ENCODE data around the gene GPR75.

Gene GPR75

DNA sequence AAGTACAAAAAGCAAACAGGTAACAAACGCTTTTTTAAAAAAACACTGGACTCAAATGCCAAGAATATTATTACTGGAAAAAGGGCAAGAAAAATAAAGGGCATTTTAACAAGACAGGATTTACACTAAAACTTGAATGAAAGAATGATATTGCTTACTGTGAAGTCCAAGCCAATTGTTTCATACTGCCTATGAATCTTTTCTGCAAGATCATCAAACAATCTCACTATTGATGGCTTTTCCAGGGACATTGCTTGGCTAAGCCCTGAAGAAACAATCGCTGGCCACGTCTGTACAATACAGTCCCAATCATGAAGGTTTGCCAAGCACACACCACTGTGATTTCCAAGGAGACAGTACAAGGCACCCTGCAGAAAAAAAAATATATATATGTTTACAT lies 41.4 kb upstream of the GPR75 start:
- TF ChIP-seq, protein P1, sequence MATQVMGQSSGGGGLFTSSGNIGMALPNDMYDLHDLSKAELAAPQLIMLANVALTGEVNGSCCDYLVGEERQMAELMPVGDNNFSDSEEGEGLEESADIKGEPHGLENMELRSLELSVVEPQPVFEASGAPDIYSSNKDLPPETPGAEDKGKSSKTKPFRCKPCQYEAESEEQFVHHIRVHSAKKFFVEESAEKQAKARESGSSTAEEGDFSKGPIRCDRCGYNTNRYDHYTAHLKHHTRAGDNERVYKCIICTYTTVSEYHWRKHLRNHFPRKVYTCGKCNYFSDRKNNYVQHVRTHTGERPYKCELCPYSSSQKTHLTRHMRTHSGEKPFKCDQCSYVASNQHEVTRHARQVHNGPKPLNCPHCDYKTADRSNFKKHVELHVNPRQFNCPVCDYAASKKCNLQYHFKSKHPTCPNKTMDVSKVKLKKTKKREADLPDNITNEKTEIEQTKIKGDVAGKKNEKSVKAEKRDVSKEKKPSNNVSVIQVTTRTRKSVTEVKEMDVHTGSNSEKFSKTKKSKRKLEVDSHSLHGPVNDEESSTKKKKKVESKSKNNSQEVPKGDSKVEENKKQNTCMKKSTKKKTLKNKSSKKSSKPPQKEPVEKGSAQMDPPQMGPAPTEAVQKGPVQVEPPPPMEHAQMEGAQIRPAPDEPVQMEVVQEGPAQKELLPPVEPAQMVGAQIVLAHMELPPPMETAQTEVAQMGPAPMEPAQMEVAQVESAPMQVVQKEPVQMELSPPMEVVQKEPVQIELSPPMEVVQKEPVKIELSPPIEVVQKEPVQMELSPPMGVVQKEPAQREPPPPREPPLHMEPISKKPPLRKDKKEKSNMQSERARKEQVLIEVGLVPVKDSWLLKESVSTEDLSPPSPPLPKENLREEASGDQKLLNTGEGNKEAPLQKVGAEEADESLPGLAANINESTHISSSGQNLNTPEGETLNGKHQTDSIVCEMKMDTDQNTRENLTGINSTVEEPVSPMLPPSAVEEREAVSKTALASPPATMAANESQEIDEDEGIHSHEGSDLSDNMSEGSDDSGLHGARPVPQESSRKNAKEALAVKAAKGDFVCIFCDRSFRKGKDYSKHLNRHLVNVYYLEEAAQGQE (IDR thresholded peaks at IDR 0.05; ENCODE audit: insufficient read depth in 1 of 2, low read depth in 2 of 2, low read length in 2 of 2): no peak
- TF ChIP-seq SIN3A (IDR thresholded peaks at IDR 0.05; ENCODE audit: borderline replicate concordance, insufficient read depth, low read length) (no peak), POLR2AphosphoS5 (IDR thresholded peaks at IDR 0.05; ENCODE audit: low read depth, low read length) (no peak), TAF1 (IDR thresholded peaks at IDR 0.05; ENCODE audit: borderline replicate concordance, insufficient read depth, low read length) (no peak), FOXP2 (optimal IDR thresholded peaks at IDR 0.05; ENCODE audit: borderline replicate concordance, extremely low read depth, extremely low read length, insufficient read depth) (no peak)

DNA sequence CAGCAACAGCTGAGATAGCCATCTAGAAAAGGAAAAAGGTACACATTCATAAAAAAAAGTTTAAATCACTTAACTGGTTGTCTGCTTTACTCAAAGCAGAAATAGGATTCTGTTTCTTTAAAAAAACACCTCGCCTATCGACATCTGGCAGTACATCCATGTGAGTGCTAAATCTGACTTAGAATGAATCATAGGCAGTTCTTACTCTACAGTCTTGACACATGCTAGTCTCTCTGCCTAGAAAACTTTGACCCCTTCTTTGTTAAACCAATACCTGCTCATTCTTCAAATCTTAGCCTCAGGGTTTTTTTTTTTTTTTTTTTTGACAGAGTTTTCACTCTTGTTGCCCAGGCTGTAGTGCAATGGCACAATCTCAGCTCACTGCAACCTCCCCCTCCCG lies 37.1 kb upstream of the GPR75 start:
- TF ChIP-seq TAF1 (IDR thresholded peaks at IDR 0.05; ENCODE audit: borderline replicate concordance, insufficient read depth, low read length): no peak
- no peak for TF ChIP-seq FOXP2 (optimal IDR thresholded peaks at IDR 0.05; ENCODE audit: borderline replicate concordance, extremely low read depth, extremely low read length, insufficient read depth)
- TF ChIP-seq POLR2AphosphoS5 (IDR thresholded peaks at IDR 0.05; ENCODE audit: low read depth, low read length): no peak
- no peak for TF ChIP-seq SIN3A (IDR thresholded peaks at IDR 0.05; ENCODE audit: borderline replicate concordance, insufficient read depth, low read length)
- TF ChIP-seq, protein P1 (IDR thresholded peaks at IDR 0.05; ENCODE audit: insufficient read depth in 1 of 2, low read depth in 2 of 2, low read length in 2 of 2): no peak

DNA sequence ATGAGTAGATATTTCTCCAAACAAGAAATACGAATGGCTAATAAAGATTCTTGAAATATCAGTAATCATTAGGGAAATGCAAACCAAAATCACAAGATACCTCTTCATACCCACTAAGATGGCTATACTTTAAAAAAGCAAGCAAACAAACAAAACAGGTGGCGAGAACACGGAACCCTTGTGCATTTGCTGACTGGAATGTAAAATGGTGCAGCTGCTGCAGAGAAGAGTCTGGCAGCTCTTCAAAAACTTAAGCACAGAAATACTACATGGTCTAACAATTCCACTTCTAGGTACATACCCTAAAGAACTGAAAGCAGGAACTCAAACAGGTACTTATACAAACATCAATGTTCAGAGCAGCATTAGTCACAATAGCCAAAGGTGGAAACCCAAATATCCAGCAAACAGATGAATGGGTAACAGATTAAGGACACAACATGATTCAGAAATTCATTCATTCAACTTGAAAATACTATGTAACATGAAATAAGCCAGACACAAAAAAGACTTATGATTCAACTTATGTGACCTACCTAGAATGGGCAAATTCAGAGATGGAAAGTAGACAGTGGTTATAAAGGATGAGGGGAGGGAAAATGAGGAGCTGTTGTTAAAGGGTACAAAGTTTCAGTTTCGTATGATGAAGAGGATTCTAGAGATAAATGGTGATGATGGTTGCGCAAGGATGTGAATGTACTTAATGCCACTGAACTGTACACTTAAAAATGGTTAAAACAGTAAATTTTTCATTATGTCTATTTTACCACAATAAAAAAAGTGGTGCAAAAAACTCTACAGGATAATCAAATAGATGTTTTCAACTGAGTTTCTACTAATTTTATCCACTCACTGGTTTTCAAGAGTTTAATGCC lies 26.9 kb upstream of the GPR75 start:
- TF ChIP-seq SIN3A (IDR thresholded peaks at IDR 0.05; ENCODE audit: borderline replicate concordance, insufficient read depth, low read length): no peak
- no peak for TF ChIP-seq FOXP2 (optimal IDR thresholded peaks at IDR 0.05; ENCODE audit: borderline replicate concordance, extremely low read depth, extremely low read length, insufficient read depth)
- TF ChIP-seq, protein P1 (IDR thresholded peaks at IDR 0.05; ENCODE audit: insufficient read depth in 1 of 2, low read depth in 2 of 2, low read length in 2 of 2): no peak
- no peak for TF ChIP-seq POLR2AphosphoS5 (IDR thresholded peaks at IDR 0.05; ENCODE audit: low read depth, low read length)
- TF ChIP-seq TAF1 (IDR thresholded peaks at IDR 0.05; ENCODE audit: borderline replicate concordance, insufficient read depth, low read length): no peak

DNA sequence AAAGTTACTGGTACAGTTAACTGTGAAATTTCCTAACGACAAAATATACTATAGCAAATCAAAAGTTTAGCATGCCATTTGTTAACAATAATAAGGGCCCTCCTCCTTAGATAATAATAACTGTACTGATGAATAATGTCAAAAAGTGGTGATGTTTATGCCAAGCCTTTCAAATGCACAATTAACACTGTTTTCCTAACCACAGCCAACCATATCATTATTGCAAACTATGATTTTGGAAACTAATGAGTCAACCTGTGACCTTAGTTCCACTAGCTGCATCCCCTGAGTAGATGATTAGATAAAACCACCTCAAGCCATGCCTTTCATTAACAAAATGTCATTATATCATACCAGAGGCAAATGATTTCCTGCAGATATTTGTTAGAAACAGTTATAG lies 25.1 kb upstream of the GPR75 start:
- TF ChIP-seq POLR2AphosphoS5 (IDR thresholded peaks at IDR 0.05; ENCODE audit: low read depth, low read length) (no peak), TAF1 (IDR thresholded peaks at IDR 0.05; ENCODE audit: borderline replicate concordance, insufficient read depth, low read length) (no peak), FOXP2 (optimal IDR thresholded peaks at IDR 0.05; ENCODE audit: borderline replicate concordance, extremely low read depth, extremely low read length, insufficient read depth) (no peak), SIN3A (IDR thresholded peaks at IDR 0.05; ENCODE audit: borderline replicate concordance, insufficient read depth, low read length) (no peak)
- TF ChIP-seq, protein P1 (IDR thresholded peaks at IDR 0.05; ENCODE audit: insufficient read depth in 1 of 2, low read depth in 2 of 2, low read length in 2 of 2): no peak
